Chondrocyte (in vitro differentiated cells): ENCODE data around the gene WDPCP. TPM values are rescaled to one million over a fixed set of nuclear protein-coding genes. Genes with fewer than 3 reads are reported as not detected.

Experiments
- DNase-seq: peaks from one replicate; pipeline ENCODE4 v3.0.0; 2021; ENCODE audit warnings: mixed read lengths, low spot score
- H3K27ac Mint-ChIP-seq: one replicate; pipeline ENCODE4 v1.8.0; 2021; ENCODE audit warnings: mild to moderate bottlenecking, moderate library complexity, mixed read lengths; ENCODE audit not compliant: unreplicated experiment
- H3K27me3 Mint-ChIP-seq: 2 replicates; pipeline ENCODE4 v1.8.0; 2021; ENCODE audit warnings: low read depth, mixed read lengths
- H3K36me3 Mint-ChIP-seq: 2 replicates; pipeline ENCODE4 v1.8.0; 2021; ENCODE audit warnings: low read depth, mixed read lengths
- H3K4me1 Mint-ChIP-seq: 2 replicates; pipeline ENCODE4 v1.8.0; 2021; ENCODE audit warnings: low read depth, mild to moderate bottlenecking, mixed read lengths
- H3K4me3 Mint-ChIP-seq: one replicate; pipeline ENCODE4 v1.8.0; 2021; ENCODE audit warnings: mild to moderate bottlenecking, moderate library complexity, mixed read lengths; ENCODE audit not compliant: unreplicated experiment
- H3K9me3 Mint-ChIP-seq: 2 replicates; pipeline ENCODE4 v1.8.0; 2021; ENCODE audit warnings: low read depth, mixed read lengths
- CTCF ChIP-seq: fragments of 200-600 bp; sonication (generic); IDR thresholded peaks from 2 replicates; pipeline ENCODE4 v1.5.0; 2021; ENCODE audit warnings: antibody characterized with exemption, mild to moderate bottlenecking, moderate library complexity
- total RNA-seq: library from RNA; stranded (reverse); gene quantifications from 3 replicates; pipeline ENCODE4 v1.2.1, GENCODE V29; 2021

The WDPCP gene
- total RNA-seq, 1 donor from 2014 or later, result 8.6 TPM

- no peak for TF ChIP-seq CTCF
- peaks cover 34% of the 10 kb centered on the region for H3K36me3 Mint-ChIP-seq
- H3K27ac Mint-ChIP-seq, result no peak overlapping the region
- DNase-seq, result no peak
- H3K27me3 Mint-ChIP-seq, result no peaks in the 10 kb centered on the region
- no peak overlapping the region for H3K4me3 Mint-ChIP-seq
- H3K9me3 Mint-ChIP-seq, result no peaks in the 10 kb centered on the region
- H3K4me1 Mint-ChIP-seq, result peaks cover 2% of the 10 kb centered on the region
These were observed 16.4 kb upstream of the WDPCP start for GRCh38 chr2:63604666-63605065.

GRCh38 chr2:63600881-63601460 lies 12.7 kb upstream of the WDPCP start:
- Mint-ChIP-seq H3K36me3 (peaks cover 34% of the 10 kb centered on the region), H3K4me3 (no peak overlapping the region), H3K27me3 (no peaks in the 10 kb centered on the region), H3K4me1 (peaks cover 7% of the 10 kb centered on the region), H3K9me3 (no peaks in the 10 kb centered on the region), H3K27ac (no peak overlapping the region)
- no peak for DNase-seq
- TF ChIP-seq CTCF, result no peak

GRCh38 chr2:63598981-63599380 lies 10.7 kb upstream of the WDPCP start:
- no peak overlapping the region for H3K27ac Mint-ChIP-seq
- no peaks in the 10 kb centered on the region for H3K27me3 Mint-ChIP-seq
- no peak overlapping the region for H3K4me3 Mint-ChIP-seq
- H3K9me3 Mint-ChIP-seq, result no peaks in the 10 kb centered on the region
- H3K4me1 Mint-ChIP-seq, result peaks cover 7% of the 10 kb centered on the region
- no peak for DNase-seq
- peaks cover 22% of the 10 kb centered on the region for H3K36me3 Mint-ChIP-seq
- no peak for TF ChIP-seq CTCF

- H3K4me3 Mint-ChIP-seq, result no peak overlapping the region
- H3K27ac Mint-ChIP-seq, result peak overlapping the region; percentile 41
- peaks cover 7% of the 10 kb centered on the region for H3K4me1 Mint-ChIP-seq
- H3K36me3 Mint-ChIP-seq, result peaks cover 11% of the 10 kb centered on the region
- no peak for TF ChIP-seq CTCF
- no peak for DNase-seq
- no peaks in the 10 kb centered on the region for H3K9me3 Mint-ChIP-seq
- no peaks in the 10 kb centered on the region for H3K27me3 Mint-ChIP-seq
These were observed 8.2 kb upstream of the WDPCP start for GRCh38 chr2:63596401-63596883.

GRCh38 chr2:63594660-63595059 lies 6.4 kb upstream of the WDPCP start:
- no peak overlapping the region for H3K27ac Mint-ChIP-seq
- peaks cover 22% of the 10 kb centered on the region for H3K4me1 Mint-ChIP-seq
- peaks cover 9% of the 10 kb centered on the region for H3K36me3 Mint-ChIP-seq
- no peaks in the 10 kb centered on the region for H3K27me3 Mint-ChIP-seq
- no peaks in the 10 kb centered on the region for H3K9me3 Mint-ChIP-seq
- TF ChIP-seq CTCF, result peak; percentile 31
- DNase-seq, result no peak
- H3K4me3 Mint-ChIP-seq, result no peak overlapping the region
